SIG-M5 treated with dmso at 0.1 percent for 504 hours (cell line): ENCODE results near the gene LRRC55.

Experiments used
- DNase-seq: peaks from one replicate; lab custom pipeline; 2025; ENCODE audit not compliant: unreplicated experiment; lab: John Stamatoyannopoulos, UW

LRRC55 gene

GRCh38 chr11:57233702-57234101 is 51.9 kb downstream of the LRRC55 start:
- DNase-seq, result no peak

GRCh38 chr11:57235761-57236703 is 54.3 kb downstream of the LRRC55 start:
- DNase-seq, result no peak

- DNase-seq, result no peak
Measured at GRCh38 chr11:57237204-57237681, 55.5 kb downstream of the LRRC55 start, which contains the start of gene APLNR. Gene APLNR (minus strand): TSS chr11:57237250. CDS start chr11:57237004, 246 bp downstream.

GRCh38 chr11:57239348-57239747 is 57.6 kb downstream of the LRRC55 start:
- DNase-seq, result no peak

GRCh38 chr11:57240007-57240406 is 58.3 kb downstream of the LRRC55 start:
- no peak for DNase-seq

GRCh38 chr11:57240757-57241156 is 59.0 kb downstream of the LRRC55 start:
- DNase-seq, result no peak
